Measurements from ENCODE around the gene SMAD6.

SMAD6 gene

DNA sequence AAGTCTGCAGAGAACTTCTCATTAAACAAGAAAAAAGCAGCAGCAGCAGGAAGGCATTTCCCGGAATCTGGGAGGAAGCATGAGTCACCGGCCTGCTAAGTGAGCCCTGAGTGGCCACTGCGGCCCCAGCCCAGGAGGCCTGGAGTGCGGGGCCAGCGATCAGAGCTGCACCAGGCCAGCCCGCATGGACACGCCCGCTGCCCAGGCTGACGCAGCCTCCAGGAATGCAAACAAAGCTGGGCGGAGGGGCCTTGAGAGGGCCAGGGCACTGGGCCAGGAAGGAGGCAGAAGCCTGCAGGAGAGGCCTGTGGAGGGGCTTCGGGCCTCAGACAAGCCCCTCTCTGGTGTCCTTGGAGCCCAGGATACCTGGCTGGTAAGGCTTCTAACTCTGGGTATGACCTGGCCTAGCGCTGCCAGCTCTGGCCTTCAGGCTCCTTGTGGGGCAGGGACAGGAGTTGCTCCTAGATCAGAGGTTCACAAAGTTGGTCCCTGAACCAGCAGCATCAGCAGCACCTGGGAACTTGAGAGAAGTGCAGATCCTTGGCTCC, 101.2 kb downstream of the SMAD6 start:
- H3K4me3 ChIP-seq (ENCODE audit: low read depth, low read length) = no peak overlapping the region
- TF ChIP-seq, protein P1, sequence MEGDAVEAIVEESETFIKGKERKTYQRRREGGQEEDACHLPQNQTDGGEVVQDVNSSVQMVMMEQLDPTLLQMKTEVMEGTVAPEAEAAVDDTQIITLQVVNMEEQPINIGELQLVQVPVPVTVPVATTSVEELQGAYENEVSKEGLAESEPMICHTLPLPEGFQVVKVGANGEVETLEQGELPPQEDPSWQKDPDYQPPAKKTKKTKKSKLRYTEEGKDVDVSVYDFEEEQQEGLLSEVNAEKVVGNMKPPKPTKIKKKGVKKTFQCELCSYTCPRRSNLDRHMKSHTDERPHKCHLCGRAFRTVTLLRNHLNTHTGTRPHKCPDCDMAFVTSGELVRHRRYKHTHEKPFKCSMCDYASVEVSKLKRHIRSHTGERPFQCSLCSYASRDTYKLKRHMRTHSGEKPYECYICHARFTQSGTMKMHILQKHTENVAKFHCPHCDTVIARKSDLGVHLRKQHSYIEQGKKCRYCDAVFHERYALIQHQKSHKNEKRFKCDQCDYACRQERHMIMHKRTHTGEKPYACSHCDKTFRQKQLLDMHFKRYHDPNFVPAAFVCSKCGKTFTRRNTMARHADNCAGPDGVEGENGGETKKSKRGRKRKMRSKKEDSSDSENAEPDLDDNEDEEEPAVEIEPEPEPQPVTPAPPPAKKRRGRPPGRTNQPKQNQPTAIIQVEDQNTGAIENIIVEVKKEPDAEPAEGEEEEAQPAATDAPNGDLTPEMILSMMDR (IDR thresholded peaks at IDR 0.05; ENCODE audit: borderline replicate concordance, insufficient read depth, low read depth, low read length) = no peak

DNA sequence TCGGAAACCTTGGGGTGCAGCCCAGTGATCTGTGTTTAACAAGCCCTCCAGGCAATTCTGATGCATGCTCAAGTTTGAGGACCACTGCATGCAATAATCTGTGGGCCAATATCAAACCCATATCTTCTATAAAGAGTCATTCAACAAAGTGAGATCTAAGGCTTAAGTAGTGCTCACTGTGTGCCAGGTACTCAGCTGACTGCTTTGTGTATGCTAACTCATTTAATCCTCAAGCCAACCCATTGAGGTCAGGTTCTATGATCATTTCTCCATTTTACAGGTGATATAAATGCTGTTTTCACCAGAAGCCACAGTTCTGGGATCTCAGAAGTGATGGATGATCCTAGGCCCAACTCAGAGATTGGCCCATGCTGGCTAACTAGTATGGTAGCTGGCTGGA, 101.7 kb downstream of the SMAD6 start:
- H3K4me3 ChIP-seq (ENCODE audit: low read depth, low read length) = no peak overlapping the region
- TF ChIP-seq, protein P1 (IDR thresholded peaks at IDR 0.05; ENCODE audit: borderline replicate concordance, insufficient read depth, low read depth, low read length) = no peak

DNA sequence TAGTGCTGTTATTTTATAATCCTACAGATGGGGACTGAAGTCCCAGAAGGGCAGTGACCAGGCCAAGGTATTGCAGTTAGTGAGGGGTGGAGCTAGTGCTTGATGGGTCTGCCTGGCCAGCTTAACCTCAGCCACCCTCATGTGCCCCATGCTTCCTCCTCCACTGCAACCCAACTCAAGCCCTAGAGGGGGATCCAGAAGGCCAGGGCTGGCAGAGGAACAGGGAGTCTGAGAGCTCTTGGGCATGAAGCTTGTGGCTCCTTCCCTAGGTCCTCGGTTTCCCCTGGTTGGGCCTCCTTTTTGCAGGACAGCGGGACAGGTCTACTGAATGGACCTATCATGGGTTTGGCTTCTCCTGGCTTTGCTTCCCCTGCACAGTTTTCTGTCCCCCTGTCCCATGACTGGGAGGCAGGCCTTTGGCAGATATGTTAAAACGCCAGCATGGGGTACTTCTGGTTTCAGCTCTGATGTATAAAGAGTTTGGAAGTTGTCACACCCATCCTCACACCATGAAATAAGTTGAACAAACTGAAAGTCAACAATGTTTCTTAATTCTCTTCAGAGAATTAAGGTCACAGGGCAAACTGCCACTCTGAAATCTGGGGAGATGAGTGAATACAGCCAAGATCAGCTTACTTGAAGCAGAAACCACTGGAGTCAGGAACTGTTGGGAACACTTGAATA, 103.3 kb downstream of the SMAD6 start:
- H3K4me3 ChIP-seq (ENCODE audit: low read depth, low read length) = no peak overlapping the region
- TF ChIP-seq, protein P1 (IDR thresholded peaks at IDR 0.05; ENCODE audit: borderline replicate concordance, insufficient read depth, low read depth, low read length) = no peak

DNA sequence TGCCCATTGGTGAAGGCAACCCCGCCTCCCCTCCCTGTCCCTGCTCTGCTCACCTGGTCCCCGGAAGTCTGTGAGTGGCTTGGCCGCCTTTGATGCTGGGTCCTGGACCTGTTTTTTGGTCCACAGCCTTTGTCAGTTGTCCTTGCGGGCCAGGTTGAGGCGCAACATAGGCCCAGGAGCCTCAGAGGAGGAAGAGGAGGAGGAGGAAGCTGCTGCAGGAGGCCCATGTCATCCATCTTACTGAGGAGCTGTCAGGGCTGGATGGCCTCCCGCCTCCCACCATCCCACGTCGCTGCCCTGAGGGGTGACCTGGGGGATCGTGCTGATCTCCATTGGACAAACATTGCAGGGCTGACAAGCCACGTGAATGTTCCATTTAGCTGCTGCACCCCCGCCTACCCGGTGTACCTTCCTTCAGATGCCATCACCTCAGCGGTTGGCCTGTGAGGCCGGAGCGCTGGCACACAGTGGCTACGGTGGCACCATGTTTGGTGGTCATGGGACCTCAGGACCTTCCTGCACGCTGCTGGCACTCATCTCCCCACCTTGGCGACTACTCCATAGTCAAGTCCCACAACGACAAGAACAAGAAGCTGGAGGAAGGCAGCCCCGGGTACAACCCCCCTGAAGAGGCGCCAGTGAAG, 106.3 kb downstream of the SMAD6 start:
- TF ChIP-seq, protein P1 (IDR thresholded peaks at IDR 0.05; ENCODE audit: borderline replicate concordance, insufficient read depth, low read depth, low read length) = no peak
- H3K4me3 ChIP-seq (ENCODE audit: low read depth, low read length) = no peak overlapping the region

DNA sequence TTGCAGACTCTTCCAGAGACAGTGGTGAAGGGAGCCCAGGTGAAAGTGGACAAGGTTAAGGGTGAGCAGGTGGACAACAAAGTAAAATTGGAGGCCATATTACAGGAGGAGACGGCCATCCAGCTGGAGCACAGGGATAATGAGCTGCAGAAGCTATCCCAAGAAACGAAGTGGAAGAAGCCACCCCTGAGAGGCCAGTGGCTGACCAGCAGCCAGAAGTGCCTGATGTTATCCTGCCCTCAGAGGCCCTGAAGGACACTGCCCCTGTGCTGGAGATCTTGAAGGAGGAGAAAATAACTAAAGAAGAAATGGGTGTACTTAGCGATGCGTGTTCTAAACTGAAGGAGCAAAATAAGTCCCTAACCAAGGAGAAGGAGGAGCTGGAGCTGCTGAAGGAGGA, 107.6 kb downstream of the SMAD6 start:
- H3K4me3 ChIP-seq (ENCODE audit: low read depth, low read length) = no peak overlapping the region
- TF ChIP-seq, protein P1 (IDR thresholded peaks at IDR 0.05; ENCODE audit: borderline replicate concordance, insufficient read depth, low read depth, low read length) = no peak

DNA sequence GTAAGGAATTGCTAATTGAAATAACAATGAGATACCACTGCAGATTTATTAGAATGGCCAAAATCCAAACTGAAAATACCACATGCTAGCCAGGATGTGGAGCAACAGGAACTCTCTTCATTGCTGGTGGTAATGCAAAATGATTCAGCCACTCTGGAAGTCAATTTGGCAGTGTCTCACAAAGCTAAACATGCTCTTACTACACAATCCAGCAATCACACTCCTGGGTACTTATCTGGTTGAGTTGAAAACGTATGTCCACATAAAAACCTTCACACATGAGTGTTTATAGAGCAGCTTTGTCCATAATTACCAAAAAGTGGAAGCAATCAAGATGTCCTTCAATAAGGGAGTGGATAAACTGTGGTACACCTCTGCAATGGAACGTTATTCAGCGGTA, 113.3 kb downstream of the SMAD6 start:
- H3K4me3 ChIP-seq (ENCODE audit: low read depth, low read length) = no peak overlapping the region

More for the DNA sequence above, 113.3 kb downstream of the SMAD6 start:
- TF ChIP-seq, protein P1 (IDR thresholded peaks at IDR 0.05; ENCODE audit: borderline replicate concordance, insufficient read depth, low read depth, low read length) = no peak

All from GM12875 (cell line).